Cardiac septum (tissue), 1 donor: Measurements from ENCODE around the gene GNG11. TPM values are rescaled to one million over a fixed set of nuclear protein-coding genes. Genes with fewer than 3 reads are reported as not detected.
"Not testable (repeated sequence)": the region's sequence is repeated elsewhere in the genome, so short reads cannot be mapped to it uniquely, and the experiment has no call there.

Experiments used
- DNase-seq: peaks from one replicate; pipeline ENCODE4 v3.0.0-alpha.2; 2020; ENCODE audit warnings: low spot score
- intact Hi-C: fragments of 100-400 bp; cut with DNase I; formaldehyde crosslinking; loops from one replicate; pipeline ENCODE4 v1.14.0; 2022
- total RNA-seq: library from RNA; stranded (reverse); fragmentation: NEBNext Ultra II Directional; extraction: Animal tissue kit (Norgen Biotek cat#: 25700); gene quantifications from one replicate; pipeline ENCODE4 v1.2.1, GENCODE V29; 2021
- donor health status: DM: no; HTN: no; CAD: no.

GNG11 gene
- total RNA-seq, 1 donor from 2014 or later = 14.3 TPM

DNA sequence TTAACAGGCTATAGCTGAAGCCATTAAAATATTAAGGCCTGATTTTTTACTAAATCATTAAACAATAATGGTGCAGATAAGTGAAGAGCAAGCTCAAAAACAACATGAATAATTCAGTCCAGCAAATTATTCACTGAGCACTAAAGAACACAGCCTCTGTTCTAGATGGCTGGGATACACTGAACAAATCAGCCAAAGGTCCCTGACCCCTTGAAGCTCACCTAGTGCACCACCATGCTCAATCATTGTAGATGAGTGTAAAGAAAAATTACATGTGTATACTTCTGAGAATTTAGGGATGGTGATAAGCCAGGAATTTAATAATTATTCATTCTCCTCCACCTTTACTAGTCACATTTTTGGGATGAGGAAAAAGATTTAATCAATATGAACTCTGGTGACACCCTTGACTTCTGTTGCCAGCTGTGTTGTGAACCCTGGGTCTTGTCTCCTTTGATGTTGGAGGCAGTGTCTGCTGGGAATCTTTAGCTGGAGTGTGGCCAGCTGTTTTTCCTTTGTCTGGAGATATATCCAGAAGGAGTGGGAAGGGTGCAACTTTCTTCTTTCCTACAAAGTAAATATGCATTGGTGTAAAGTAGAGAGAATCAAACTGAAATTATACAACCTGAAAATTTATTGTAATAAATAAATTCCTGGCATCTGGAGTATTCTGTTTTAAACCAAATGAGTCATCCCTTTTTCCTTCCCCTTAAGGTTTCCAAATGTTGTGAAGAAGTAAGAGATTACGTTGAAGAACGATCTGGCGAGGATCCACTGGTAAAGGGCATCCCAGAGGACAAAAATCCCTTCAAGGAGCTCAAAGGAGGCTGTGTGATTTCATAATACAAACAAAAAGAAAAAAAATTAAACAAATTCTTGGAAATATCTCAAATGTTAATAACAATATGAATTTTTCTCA lies 11.2 kb upstream of the GNG11 start:
- intact Hi-C loops = no loop called here
- no peak for DNase-seq

DNA sequence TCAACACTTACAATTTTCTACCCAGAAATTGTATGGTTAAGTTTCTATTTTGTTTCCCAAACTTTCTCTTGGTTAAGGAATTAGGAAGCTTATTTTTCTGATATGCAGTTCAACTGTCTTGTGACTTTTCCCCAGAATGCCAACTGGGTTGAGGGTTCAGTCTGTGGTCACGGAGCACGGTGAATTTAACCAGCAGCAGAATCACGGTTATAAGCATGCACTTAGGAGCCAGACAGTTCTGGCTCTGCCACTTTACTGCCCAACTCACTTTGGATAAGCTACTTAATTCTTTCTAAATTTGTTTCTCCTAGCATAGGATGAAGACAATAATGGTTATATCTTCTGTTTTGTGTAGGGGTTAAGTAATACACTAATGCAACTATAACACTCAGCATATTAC lies 10.3 kb upstream of the GNG11 start:
- DNase-seq, intact Hi-C loops: not testable (repeated sequence)

DNA sequence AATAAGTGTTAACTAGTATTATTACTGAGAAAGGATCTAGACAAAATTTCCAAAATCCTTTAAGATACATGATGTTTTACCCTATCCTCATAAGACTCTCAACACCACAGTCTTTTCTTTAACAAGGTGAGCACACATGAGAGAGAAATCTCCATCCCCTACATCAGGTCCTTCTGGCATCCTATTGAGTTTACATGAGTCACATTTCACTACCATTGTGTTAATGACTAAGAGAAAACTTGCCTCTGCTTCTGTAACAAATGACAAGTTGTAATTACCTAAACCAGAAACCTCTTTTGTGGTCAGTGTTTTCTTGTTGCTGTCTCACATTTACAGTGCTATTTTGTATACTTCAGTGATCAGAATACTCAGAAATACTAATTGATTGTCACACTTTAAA lies 9.9 kb upstream of the GNG11 start:
- DNase-seq, intact Hi-C loops: not testable (repeated sequence)

DNA sequence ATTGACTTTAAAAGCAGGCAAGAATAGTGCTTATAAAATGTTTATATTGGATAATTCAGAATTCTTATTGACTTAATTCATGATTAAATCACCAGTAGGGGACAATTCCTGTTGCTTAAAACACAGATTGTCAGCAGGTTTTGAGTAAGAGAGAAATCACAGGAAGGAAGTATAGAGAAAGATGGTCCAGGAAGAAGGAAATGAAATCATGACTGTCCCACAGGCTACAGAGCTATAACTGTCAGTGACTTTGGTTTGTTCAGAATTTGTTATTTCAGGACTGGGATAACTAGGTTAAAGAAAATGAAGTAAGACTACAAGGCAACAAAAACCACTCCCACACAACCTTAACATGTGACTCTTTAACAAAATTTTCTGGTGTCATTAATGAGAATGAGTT lies 8.3 kb upstream of the GNG11 start:
- intact Hi-C loops = no loop called here
- no peak for DNase-seq

DNA sequence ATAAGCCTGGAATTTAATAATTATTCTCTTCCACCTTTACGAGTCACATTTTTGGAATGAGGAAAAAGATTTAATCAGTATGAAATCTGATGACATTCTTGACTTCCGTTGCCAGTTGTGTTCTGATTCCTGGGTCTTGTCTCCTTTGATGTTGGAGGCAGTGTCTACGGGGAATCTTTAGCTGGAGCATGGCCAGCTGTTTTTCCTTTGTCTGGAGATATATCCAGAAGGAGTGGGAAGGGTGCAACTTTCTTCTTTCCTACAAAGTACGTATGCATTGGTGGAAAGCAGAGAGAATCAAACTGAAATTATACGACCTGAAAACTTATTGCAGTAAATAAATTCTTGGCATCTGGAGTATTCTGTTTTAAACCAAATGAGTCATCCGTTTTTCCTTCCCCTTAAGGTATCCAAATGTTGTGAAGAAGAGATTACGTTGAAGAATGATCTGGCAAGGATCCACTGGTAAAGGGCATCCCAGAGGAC lies 6.9 kb upstream of the GNG11 start:
- no peak for DNase-seq
- intact Hi-C loops = no loop called here

DNA sequence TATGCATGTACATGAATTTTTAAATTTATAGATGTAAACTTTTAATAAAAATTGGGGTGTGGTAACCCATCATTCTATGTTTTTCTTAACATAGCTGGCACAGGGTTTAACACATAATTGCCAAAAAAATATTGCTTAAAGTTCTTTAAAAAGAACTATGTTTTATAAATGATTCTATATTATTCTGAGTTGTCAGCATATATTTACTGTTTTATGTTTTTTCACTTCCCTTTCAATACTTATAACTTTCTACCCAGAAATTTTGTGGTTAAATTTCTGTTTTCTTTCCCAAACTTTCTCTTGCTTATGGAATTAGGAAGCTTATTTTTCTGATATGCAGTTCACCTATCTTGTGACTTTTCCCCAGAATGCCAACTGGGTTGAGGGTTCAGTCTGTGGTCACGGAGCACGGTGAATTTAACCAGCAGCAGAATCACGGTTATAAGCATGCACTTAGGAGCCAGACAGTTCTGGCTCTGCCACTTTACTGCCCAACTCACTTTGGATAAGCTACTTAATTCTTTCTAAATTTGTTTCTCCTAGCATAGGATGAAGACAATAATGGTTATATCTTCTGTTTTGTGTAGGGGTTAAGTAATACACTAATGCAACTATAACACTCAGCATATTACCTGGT lies 6.2 kb upstream of the GNG11 start:
- DNase-seq = not testable (repeated sequence)

DNA sequence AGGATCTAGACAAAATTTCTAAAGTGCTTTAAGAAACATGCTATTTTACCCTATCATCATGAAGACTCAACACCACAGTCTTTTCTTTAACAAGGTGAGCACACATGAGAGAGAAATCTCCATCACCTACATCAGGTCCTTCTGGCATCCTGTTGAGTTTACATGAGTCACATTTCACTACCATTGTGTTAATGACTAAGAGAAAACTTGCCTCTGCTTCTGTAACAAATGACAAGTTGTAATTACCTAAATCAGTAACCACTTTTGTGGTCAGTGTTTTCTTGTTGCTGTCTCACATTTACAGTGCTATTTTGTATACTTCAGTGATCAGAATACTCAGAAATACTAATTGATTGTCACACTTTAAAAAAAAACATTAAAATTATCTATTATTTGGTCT lies 5.6 kb upstream of the GNG11 start:
- DNase-seq, intact Hi-C loops: not testable (repeated sequence)

More for the DNA sequence above, 6.2 kb upstream of the GNG11 start:
- intact Hi-C loops = not testable (repeated sequence)

DNA sequence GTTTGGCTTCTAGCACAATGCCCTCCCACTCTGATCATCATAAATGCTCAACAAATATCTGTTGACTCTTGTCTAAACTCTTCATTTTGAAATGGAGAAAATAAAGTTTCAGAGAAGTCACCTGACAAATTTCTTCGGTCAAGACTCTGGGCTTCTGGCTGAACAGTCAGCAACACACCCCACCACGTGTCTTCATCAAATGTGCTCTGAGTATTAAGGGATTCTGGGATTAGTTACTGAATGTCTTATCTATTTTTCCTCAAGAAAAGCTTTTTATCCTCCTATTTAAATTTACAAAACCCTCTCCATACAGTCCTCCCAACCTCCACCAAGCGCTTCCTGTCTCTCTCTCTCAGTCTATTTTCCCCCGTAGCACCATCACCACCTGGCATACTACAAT lies 5.2 kb upstream of the GNG11 start:
- DNase-seq, intact Hi-C loops: not testable (repeated sequence)

DNA sequence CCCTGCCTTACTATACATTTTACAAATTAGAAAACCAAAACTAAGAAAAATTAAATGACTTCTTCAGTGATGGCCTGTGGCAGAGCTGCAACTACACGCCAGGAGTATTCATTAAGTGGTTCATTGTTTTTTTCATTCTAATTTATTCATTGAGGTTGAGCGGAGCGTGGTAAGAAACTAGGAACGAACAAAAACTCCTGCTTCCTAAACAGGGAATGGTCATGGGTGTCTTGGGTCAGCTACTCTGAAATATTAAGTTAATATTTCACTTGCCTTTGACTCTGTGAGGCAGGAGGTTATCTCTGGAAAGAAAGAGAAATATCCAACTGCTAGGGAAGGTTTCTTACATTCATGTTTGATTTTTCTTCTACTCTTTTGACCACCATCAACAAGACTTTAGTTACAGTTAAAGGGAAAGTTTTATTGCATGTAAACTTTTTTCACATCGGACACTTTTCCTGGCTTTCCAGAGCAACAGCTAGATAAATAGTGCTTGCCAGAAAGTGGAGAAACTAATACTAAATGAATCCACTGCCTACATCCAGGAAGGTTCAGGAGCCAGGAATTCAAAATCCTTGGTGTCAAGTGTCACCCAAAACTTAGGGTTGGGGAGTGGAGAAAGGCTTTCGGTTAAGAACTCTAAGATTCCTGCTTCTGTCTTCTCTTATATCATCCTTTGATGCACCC lies 896 bp upstream of the GNG11 start:
- intact Hi-C loops = loop anchor here (5.0 kb wide), 1 partner anchor 82 kb away; the partner anchor contains the start of gene BET1
- no peak for DNase-seq

DNA sequence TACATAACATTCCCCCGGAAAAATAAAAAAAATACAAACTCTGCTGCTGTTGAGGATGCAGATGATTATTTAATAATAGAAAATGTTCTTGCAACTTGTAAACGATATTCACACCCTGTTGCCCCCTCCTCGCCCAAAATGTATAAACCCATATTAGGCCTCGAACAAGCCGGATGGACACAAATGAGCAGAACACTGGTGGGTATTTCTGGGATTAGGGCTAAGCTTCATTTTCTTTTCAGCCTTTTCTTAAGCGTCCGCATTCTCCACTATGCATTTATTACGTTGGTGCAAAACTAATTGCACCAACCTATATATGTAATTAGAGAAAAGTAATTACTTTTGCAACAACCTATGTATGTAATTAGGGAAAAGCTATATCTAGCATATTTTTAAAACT lies 349 bp upstream of the GNG11 start:
- intact Hi-C loops = loop anchor here (5.0 kb wide), 1 partner anchor 81 kb away; the partner anchor contains the start of gene BET1
- DNase-seq = no peak

DNA sequence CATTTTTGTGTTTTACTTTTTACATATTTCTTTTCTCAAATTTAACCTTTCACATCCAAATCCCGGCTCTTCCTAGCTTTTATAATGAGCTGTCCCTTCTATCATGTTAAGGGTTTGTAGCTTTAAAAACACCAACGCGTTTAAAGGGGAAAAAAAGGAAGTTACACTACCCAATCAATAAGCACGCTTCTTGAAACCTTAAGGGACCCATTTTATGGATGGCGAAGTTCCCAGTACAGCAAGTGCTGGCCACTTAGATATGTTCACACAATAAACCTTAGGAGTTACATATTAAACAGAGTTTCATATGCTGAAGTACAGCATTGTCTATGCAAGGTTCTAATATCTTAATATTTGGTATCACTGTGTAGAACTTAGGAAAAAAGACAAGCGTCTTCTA lies 1.8 kb downstream of the GNG11 start:
- no peak for DNase-seq
- intact Hi-C loops = loop anchor here (5.0 kb wide), 1 partner anchor 79 kb away; the partner anchor contains the start of gene BET1

DNA sequence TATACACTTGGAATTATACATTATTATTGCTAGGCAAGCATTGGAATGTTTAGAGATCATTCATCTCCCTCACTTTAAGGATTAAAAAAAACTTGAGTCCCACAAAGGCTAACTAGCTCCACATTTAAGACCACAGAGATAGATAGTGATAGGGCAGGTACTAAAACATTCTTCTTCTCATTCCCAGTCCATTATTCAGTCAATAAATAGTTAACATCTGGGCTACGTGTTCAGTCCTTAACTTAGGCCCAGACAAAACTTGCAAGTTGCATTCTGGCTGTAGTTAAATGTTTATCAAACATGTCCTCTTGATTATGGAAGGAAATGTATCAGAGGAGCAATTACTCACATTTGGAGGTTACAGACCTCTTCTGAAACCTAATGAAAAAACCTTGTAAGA lies 2.4 kb downstream of the GNG11 start:
- intact Hi-C loops = loop anchor here (5.0 kb wide), 1 partner anchor 78 kb away; the partner anchor contains the start of gene BET1
- no peak for DNase-seq

DNA sequence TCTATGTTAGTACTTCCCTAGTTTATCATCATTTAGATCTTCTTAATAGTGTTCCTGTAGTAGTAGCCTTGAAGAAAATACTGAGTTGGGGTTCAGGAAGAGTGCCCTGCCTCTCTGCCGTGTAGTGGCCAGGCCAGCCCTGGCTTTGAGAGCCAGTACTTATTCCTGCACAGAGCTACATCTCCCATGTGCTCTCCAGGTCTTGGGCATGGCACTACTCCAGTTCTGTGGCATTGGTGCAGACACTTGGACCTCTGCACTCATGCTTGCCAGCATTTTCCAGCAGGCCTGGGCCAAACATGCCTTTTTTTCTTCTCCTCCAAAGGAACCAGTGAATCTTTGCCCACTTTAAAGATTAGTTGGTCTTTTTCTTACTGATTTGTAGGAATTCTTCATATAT lies 5.3 kb downstream of the GNG11 start:
- intact Hi-C loops = no loop called here
- DNase-seq = no peak

DNA sequence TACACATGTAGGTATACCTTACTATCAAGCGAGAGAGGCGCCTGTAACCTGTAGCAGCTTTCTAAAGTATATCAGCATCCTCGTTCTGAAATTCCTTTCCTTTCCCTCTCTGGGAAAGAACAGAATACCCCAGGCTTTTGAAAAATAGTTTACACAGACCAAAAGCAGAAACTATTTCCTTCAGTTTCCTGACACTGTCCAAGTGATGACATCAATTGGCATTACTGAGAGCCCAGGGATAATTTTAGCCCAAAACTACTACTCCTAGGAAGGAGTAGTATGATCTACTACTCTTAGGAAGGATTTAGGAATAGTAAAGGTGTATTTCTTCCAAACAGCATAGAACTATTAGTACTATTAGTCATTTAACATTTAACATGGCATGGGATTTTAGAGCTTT lies 6.0 kb downstream of the GNG11 start:
- DNase-seq = no peak
- intact Hi-C loops = no loop called here

DNA sequence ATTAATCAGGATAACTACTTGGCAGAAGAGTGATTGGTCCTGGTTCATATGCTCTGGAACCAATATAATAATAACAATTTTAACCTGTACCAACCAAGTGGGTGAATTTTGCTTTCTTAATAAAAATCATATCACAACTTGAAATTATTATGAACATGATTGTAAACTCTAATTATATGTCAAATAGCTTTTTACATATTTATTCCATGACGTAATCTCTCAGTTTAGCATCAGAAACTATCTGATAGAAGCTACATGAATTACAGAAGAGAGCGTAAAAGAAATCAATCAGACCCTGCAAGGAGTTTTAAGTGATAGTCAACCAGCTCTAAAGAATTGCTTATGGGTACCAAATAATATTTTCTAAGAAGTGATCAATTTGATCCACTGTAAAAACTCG lies 10.1 kb downstream of the GNG11 start:
- intact Hi-C loops = no loop called here
- no peak for DNase-seq

DNA sequence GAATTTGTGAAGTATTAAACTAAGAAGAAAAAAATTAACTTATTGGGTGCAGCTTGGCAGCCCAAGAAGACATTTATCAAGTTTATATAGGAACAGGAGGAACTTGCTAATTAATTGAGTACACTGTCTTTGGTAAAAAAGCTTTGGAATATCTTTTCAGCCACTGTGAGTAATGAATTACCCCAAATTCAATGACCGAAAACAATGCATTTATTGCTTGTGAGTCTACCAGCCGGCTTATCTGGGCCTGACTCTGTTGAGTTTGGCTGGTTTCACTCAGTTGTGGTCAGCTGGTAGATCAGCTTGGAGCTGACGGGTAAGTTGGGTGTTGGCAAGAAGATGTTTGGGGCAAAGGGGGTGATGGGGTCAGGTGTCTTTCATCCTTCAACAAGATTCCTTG lies 11.6 kb downstream of the GNG11 start:
- no peak for DNase-seq
- intact Hi-C loops = no loop called here

DNA sequence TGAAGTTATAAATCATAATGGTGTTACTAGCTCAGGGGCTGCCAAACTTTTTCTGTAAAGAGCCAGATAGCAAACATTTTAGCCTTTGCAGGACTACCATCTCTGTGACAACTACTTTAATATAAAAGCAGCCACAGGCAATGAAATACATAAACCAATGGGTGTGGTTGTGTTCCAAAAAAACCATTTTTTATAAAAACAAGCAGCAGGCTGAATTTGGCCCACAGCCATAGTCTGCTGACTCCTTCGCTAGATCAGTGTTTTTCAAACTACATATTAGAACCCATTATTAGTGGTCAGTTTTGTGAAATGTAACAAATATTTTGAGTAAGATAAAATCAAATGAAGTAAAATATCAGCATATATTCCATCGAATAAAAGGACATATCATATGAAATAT lies 13.6 kb downstream of the GNG11 start:
- no peak for DNase-seq

DNA sequence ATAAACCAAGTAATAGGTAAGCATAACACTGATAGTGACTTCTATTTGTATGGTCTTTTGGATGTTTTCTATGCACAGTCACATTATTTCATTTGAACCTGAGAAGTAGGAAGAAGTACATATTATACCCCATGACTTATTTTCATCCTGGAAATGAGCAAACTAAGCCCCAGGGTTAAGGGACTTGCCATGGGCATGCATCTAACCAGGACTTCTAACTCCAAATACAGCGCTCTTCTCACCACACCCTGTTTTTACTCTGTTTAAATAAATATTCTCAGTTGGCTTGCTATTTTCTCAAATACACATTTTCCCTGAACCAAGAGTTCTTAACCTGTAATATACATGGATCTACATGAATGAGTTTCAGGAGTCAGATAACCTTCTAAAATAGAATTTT lies 16.3 kb downstream of the GNG11 start:
- intact Hi-C loops = no loop called here
- no peak for DNase-seq

More for the DNA sequence above, 13.6 kb downstream of the GNG11 start:
- intact Hi-C loops = no loop called here

DNA sequence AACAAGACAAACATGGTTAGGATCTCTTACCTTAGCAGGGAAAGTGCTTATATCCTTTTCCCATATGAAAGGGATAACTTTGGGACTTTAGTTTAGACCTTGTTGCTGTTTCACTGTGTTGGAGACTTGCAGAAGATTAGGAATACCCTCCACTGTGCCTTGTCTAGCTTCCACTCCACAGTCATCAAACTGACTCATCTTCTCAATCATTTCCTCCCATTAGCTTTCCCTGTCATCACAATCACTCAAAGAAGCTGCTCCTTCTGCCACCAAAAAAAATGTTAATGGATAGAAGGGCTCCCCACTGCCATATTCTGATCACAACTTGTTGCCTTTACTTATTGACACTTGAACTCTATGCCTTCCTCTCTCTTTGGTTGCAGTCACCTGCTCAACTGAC lies 16.8 kb downstream of the GNG11 start:
- no peak for DNase-seq
- intact Hi-C loops = no loop called here

DNA sequence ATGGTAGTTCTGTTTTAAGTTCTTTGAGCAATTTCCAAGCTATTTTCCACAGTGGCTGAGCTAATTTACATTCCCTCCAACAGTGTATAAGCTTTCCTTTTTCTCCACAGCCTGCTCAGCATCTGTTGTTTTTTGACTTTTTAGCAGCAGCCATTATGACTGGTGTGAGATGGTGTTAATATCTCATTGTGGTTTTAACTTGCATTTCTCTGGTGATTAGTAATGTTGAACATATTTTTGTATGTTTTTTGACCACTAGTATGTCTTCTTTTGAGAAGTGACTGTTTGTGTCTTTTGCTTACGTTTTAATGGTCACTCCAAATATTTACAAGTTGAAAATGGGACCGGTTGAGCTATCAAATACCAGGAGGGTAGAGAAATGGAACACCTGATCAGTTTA lies 20.4 kb downstream of the GNG11 start:
- DNase-seq = no peak
- intact Hi-C loops = no loop called here
